K562 (cell line): ENCODE results near the gene JUNB. TPM values are rescaled to one million over a fixed set of nuclear protein-coding genes. Genes with fewer than 3 reads are reported as not detected.

Experiments
- CCNT2 ChIP-seq: IDR thresholded peaks from 2 replicates; pipeline ENCODE4 v1.6.1; 2011; ENCODE audit warnings: borderline replicate concordance, low read depth, mild to moderate bottlenecking, moderate library complexity, mixed read lengths, low read length; ENCODE audit not compliant: insufficient read length; ENCODE audit errors: extremely low read depth
- DEAF1 ChIP-seq: fragments of 450-650 bp; formaldehyde crosslinking; IDR thresholded peaks from 2 replicates; pipeline ENCODE4 v1.4.0; 2020; ENCODE audit warnings: mild to moderate bottlenecking, moderate library complexity
- KLF13 ChIP-seq: fragments of 450-650 bp; IDR thresholded peaks from 2 replicates; pipeline ENCODE4 v1.6.1; 2016; ENCODE audit warnings: missing genetic modification characterization, low read depth, mild to moderate bottlenecking, missing compliant biosample characterization, moderate library complexity, borderline replicate concordance
- MEF2A ChIP-seq: IDR thresholded peaks from 2 replicates; pipeline ENCODE4 v1.6.1; 2011; ENCODE audit warnings: low read depth, mild to moderate bottlenecking, low read length, moderate library complexity; ENCODE audit not compliant: control insufficient read depth
- RBM14 ChIP-seq: fragments of 200-400 bp; formaldehyde crosslinking; IDR thresholded peaks from 2 replicates; pipeline ENCODE4 v1.6.1; 2018; ENCODE audit warnings: low read depth, mild to moderate bottlenecking, low read length, moderate library complexity, borderline replicate concordance; ENCODE audit not compliant: insufficient read depth
- TAF9B ChIP-seq: fragments of 450-650 bp; IDR thresholded peaks from 2 replicates; pipeline ENCODE4 v1.6.1; 2018; ENCODE audit warnings: mild to moderate bottlenecking; ENCODE audit not compliant: partially characterized antibody
- ZBTB1 ChIP-seq: sonication (generic); formaldehyde crosslinking; IDR thresholded peaks from 2 replicates; pipeline ENCODE4 v1.8.1; 2023; ENCODE audit warnings: missing genetic modification reagents, low read depth, mild to moderate bottlenecking, borderline replicate concordance
- ZBTB9 ChIP-seq: fragments of 450-650 bp; formaldehyde crosslinking; IDR thresholded peaks from 2 replicates; pipeline ENCODE4 v1.4.0; 2020; ENCODE audit warnings: mild to moderate bottlenecking, moderate library complexity
- ZNF766 ChIP-seq: fragments of 200-800 bp; sonication (Bioruptor generic); conservative IDR thresholded peaks from 2 replicates; pipeline ENCODE4 v1.6.1; 2016; ENCODE audit warnings: missing genetic modification characterization, missing compliant biosample characterization
- polyA plus RNA-seq, 8 experiments: library from polyadenylated mRNA; depleted of rRNA in 4 of 8; stranded (reverse) in 5 of 8; unstranded in 3 of 8; fragments of >200 nt; fragmentation: Nextera tagmentation in 2 of 8; fragmentation: Illumina TruSeq in 1 of 8; extraction: Ambion mirVana in 2 of 8; extraction: Trizol in 1 of 8; gene quantifications; 2 replicates each; pipeline versions ENCODE4 v1.2.1 to v1.2.3, GENCODE V29; 2011 to 2014; ENCODE audit warnings: inconsistent platforms in 1 of 8, missing spikeins in 1 of 8
- total RNA-seq, 7 experiments: library from RNA; depleted of rRNA in 6 of 7; stranded (reverse); fragments of >200 nt in 6 of 7; fragmentation: Illumina TruSeq in 2 of 7; extraction: Trizol in 2 of 7; gene quantifications; 2 replicates each; pipeline versions ENCODE4 v1.2.1 to v1.2.3, GENCODE V29; 2011 to 2021; ENCODE audit warnings: low replicate concordance in 1 of 7
- TF ChIP-seq, protein P1 (sequence below): fragments of 250-450 bp; sonication (Bioruptor Pico); IDR thresholded peaks from 2 replicates; pipeline ENCODE4 v1.4.0; 2020

Gene JUNB
- total and polyA plus RNA-seq, 9 of the 15 experiments (the other 6 are each of a cell fraction or from before 2014, with no cell fraction given), result 0.23 to 88.1 (median 13.1) TPM

DNA sequence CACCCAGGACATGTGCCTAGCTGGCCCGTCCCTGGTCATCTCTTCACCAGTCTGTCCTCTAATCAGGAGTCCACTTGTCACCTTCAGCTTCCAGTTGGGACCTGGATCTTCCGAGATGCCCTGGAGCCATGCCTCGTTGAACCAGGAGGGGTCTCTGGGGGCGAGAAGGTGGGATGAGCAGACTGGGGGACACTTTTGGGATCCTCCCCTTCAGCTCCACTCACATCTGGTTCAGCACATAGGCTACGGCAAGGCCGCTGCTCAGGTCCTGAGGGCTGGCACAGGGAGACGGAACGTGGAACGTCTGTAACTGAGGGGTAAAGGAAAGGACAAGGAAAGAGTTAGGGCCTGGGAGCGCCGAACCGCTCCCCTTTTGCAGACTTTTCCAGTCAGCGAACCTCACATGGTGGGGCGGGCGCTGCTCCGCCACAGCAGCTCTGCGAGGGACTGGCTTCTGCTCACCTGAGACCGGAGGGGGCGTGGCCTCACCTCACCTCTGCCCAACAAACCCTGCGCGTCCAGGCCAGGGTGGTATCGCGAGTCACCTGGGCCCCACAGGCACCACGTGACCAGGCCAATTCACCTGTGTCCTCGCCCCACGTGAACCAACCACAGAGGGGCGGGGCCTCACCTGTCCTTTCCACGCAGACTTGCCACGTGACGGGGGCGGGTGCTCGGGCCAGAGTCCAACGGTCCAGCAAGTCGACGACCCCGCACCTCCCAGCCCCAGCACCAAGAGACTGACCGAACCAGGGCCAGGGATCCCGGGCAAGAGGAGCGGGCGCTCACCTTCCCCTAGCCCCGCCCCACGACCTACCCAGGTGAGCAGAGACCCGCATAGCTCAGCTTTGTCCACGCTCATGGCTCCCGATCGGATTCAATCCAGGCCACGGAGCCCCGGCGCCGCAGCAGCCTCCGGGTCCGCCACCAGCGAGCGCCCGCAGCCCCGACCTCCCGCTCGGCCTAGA is 16.4 kb upstream of the JUNB start, which contains the start of gene HOOK2 (continued):
- TF ChIP-seq, protein P1, sequence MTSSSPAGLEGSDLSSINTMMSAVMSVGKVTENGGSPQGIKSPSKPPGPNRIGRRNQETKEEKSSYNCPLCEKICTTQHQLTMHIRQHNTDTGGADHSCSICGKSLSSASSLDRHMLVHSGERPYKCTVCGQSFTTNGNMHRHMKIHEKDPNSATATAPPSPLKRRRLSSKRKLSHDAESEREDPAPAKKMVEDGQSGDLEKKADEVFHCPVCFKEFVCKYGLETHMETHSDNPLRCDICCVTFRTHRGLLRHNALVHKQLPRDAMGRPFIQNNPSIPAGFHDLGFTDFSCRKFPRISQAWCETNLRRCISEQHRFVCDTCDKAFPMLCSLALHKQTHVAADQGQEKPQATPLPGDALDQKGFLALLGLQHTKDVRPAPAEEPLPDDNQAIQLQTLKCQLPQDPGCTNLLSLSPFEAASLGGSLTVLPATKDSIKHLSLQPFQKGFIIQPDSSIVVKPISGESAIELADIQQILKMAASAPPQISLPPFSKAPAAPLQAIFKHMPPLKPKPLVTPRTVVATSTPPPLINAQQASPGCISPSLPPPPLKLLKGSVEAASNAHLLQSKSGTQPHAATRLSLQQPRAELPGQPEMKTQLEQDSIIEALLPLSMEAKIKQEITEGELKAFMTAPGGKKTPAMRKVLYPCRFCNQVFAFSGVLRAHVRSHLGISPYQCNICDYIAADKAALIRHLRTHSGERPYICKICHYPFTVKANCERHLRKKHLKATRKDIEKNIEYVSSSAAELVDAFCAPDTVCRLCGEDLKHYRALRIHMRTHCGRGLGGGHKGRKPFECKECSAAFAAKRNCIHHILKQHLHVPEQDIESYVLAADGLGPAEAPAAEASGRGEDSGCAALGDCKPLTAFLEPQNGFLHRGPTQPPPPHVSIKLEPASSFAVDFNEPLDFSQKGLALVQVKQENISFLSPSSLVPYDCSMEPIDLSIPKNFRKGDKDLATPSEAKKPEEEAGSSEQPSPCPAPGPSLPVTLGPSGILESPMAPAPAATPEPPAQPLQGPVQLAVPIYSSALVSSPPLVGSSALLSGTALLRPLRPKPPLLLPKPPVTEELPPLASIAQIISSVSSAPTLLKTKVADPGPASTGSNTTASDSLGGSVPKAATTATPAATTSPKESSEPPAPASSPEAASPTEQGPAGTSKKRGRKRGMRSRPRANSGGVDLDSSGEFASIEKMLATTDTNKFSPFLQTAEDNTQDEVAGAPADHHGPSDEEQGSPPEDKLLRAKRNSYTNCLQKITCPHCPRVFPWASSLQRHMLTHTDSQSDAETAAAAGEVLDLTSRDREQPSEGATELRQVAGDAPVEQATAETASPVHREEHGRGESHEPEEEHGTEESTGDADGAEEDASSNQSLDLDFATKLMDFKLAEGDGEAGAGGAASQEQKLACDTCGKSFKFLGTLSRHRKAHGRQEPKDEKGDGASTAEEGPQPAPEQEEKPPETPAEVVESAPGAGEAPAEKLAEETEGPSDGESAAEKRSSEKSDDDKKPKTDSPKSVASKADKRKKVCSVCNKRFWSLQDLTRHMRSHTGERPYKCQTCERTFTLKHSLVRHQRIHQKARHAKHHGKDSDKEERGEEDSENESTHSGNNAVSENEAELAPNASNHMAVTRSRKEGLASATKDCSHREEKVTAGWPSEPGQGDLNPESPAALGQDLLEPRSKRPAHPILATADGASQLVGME, result 0 out of 2 replicates have a peak, but pooled peaks have one; percentile 42
- no peak for TF ChIP-seq ZBTB1 (CRISPR knock-in tag)
- no peak for TF ChIP-seq DEAF1 (CRISPR knock-in tag)
- TF ChIP-seq MEF2A, result no peak
- no peak for TF ChIP-seq TAF9B
- TF ChIP-seq KLF13, result peak; percentile 50; the same call in 1 of the 2 replicates
- no peak for TF ChIP-seq ZNF766 (CRISPR knock-in tag)
- 0 out of 2 replicates have a peak, but pooled peaks have one; percentile 21 for TF ChIP-seq ZBTB9
- no peak for TF ChIP-seq CCNT2
- TF ChIP-seq RBM14, result no peak
